ENCODE measurements around the gene EIF3L.

- TF ChIP-seq CTCF (IDR thresholded peaks at IDR 0.05) = no peak
- TF ChIP-seq POLR2A (IDR thresholded peaks at IDR 0.05) = no peak
Observed at GRCh38 chr22:37860796-37861421, 11.7 kb downstream of the EIF3L start.
